H1 (cell line): ENCODE data around the gene RFNG. TPM values are rescaled to one million over a fixed set of nuclear protein-coding genes. Genes with fewer than 3 reads are reported as not detected.

Source experiments
- CTCF ChIA-PET: fragments of 300-600 bp; sonication (Branson Sonifier 250); formaldehyde crosslinking; loops from one replicate; lab custom pipeline; 2021; ENCODE audit not compliant: partially characterized antibody; lab: Charles Lee
- POLR2A ChIA-PET: fragments of 300-600 bp; sonication (Branson Sonifier 250); formaldehyde crosslinking; loops from one replicate; lab custom pipeline; 2021; ENCODE audit warnings: inconsistent platforms; ENCODE audit not compliant: partially characterized antibody; lab: Charles Lee
- DNase-seq, 2 experiments: peaks; one replicate each; pipeline versions ENCODE4 v3.0.0 to v3.0.0-alpha.2; 2010 to 2022; ENCODE audit warnings: low spot score in 2 of 2, low read depth in 1 of 2, mixed read lengths in 1 of 2
- FAIRE-seq: peaks from 2 replicates; lab custom pipeline; 2011; peaks lifted over from hg19 to GRCh38; lab: Jason Lieb, UNC
- H2AFZ ChIP-seq: 2 replicates; pipeline ENCODE4 v1.8.1; 2012; ENCODE audit warnings: low read length, inconsistent platforms
- H2AK5ac ChIP-seq: 2 replicates; pipeline ENCODE4 v1.6.1; 2013; ENCODE audit warnings: low read depth, low read length
- H2BK120ac ChIP-seq: replicated peaks from 2 replicates; pipeline ENCODE3; 2013; ENCODE audit warnings: low read depth, low read length, inconsistent platforms
- H2BK12ac ChIP-seq: 2 replicates; pipeline ENCODE4 v1.6.1; 2013; ENCODE audit warnings: low read depth, low read length
- H2BK15ac ChIP-seq: 2 replicates; pipeline ENCODE4 v1.6.1; 2013; ENCODE audit warnings: low read length
- H2BK20ac ChIP-seq: 2 replicates; pipeline ENCODE4 v1.6.1; 2013; ENCODE audit warnings: low read length
- H2BK5ac ChIP-seq: 2 replicates; pipeline ENCODE4 v1.6.1; 2013; ENCODE audit warnings: low read depth, low read length
- H3K14ac ChIP-seq: 2 replicates; pipeline ENCODE4 v1.6.1; 2013; ENCODE audit warnings: inconsistent platforms; ENCODE audit not compliant: insufficient read length
- H3K18ac ChIP-seq: 2 replicates; pipeline ENCODE4 v1.6.1; 2013; ENCODE audit warnings: low read length; ENCODE audit errors: extremely low read depth
- H3K23ac ChIP-seq: 2 replicates; pipeline ENCODE4 v1.6.1; 2013; ENCODE audit warnings: inconsistent platforms; ENCODE audit not compliant: insufficient read length
- H3K23me2 ChIP-seq: 2 replicates; pipeline ENCODE4 v1.6.1; 2013; ENCODE audit warnings: low read depth, low read length
- H3K27ac ChIP-seq: 2 replicates; pipeline ENCODE4 v1.6.1; 2011; ENCODE audit warnings: low read depth, low read length, inconsistent platforms
- H3K27me3 ChIP-seq, 4 experiments: replicated peaks in 1 of 4; 1 replicate in 1 of 4; 2 replicates in 3 of 4; pipeline versions ENCODE4 v1.6.1 to v1.8.1; 2011 to 2013; ENCODE audit warnings: low read length in 3 of 4, mild to moderate bottlenecking in 3 of 4, inconsistent platforms in 2 of 4, mixed read lengths in 2 of 4, moderate library complexity in 1 of 4; ENCODE audit not compliant: control insufficient read depth in 3 of 4, insufficient read depth in 3 of 4; ENCODE audit errors: extremely low read depth in 1 of 4
- H3K36me3 ChIP-seq, 4 experiments: 2 replicates each; pipeline versions ENCODE4 v1.6.1 to v1.8.1; 2011 to 2013; ENCODE audit warnings: mild to moderate bottlenecking in 4 of 4, low read length in 3 of 4, moderate library complexity in 2 of 4, control low read depth in 1 of 4, inconsistent platforms in 1 of 4; ENCODE audit not compliant: insufficient read depth in 4 of 4, control insufficient read depth in 2 of 4
- H3K4ac ChIP-seq: replicated peaks from 2 replicates; pipeline ENCODE3; 2013; ENCODE audit warnings: low read length, low read depth, mixed read lengths, inconsistent platforms; ENCODE audit not compliant: insufficient read length
- H3K4me1 ChIP-seq, 4 experiments: replicated peaks in 1 of 4; 1 replicate in 1 of 4; 2 replicates in 3 of 4; pipeline versions ENCODE4 v1.6.1 to v1.8.1; 2011 to 2013; ENCODE audit warnings: low read length in 3 of 4, inconsistent platforms in 2 of 4, mixed read lengths in 1 of 4; ENCODE audit not compliant: insufficient read depth in 4 of 4, control insufficient read depth in 3 of 4
- H3K4me2 ChIP-seq, 2 experiments: 2 replicates each; pipeline versions ENCODE4 v1.6.1 to v1.8.1; 2011 to 2013; ENCODE audit warnings: low read depth in 2 of 2, low read length in 2 of 2, control low read depth in 1 of 2, inconsistent platforms in 1 of 2, mild to moderate bottlenecking in 1 of 2; ENCODE audit not compliant: insufficient read depth in 1 of 2
- H3K4me3 ChIP-seq, 4 experiments: fragments of 200-600, 300-600 bp in 1 of 4; sonication (generic), shearing (Covaris generic), sonication (Bioruptor Twin) in 1 of 4; 2 replicates each; pipeline versions ENCODE4 v1.5.1 to v1.8.1; 2011 to 2016; ENCODE audit warnings: low read length in 4 of 4, low read depth in 3 of 4, control low read depth in 2 of 4, inconsistent platforms in 2 of 4, mild to moderate bottlenecking in 2 of 4, mixed read lengths in 1 of 4, moderate library complexity in 1 of 4; ENCODE audit not compliant: insufficient read depth in 2 of 4; ENCODE audit errors: extremely low read depth in 1 of 4
- H3K56ac ChIP-seq: replicated peaks from 2 replicates; pipeline ENCODE3; 2013; ENCODE audit warnings: low read depth, mild to moderate bottlenecking, mixed read lengths, low read length, inconsistent platforms; ENCODE audit not compliant: insufficient read length
- H3K79me1 ChIP-seq: 2 replicates; pipeline ENCODE4 v1.6.1; 2013; ENCODE audit warnings: low read depth, low read length, control low read depth
- H3K79me2 ChIP-seq, 2 experiments: 2 replicates each; pipeline versions ENCODE4 v1.6.1 to v1.8.1; 2012 to 2013; ENCODE audit warnings: low read length in 2 of 2, mild to moderate bottlenecking in 2 of 2, inconsistent platforms in 1 of 2; ENCODE audit not compliant: insufficient read depth in 2 of 2, control insufficient read depth in 1 of 2
- H3K9ac ChIP-seq, 4 experiments: replicated peaks in 1 of 4; 1 replicate in 1 of 4; 2 replicates in 3 of 4; pipeline versions ENCODE4 v1.6.1 to v1.8.1; 2011 to 2013; ENCODE audit warnings: low read depth in 3 of 4, low read length in 3 of 4, control low read depth in 2 of 4, mild to moderate bottlenecking in 2 of 4, moderate library complexity in 2 of 4, inconsistent platforms in 1 of 4; ENCODE audit errors: extremely low read depth in 1 of 4
- H3K9me3 ChIP-seq, 2 experiments: 2 replicates each; pipeline versions ENCODE4 v1.6.1 to v1.8.1; 2012 to 2013; ENCODE audit warnings: mild to moderate bottlenecking in 2 of 2, moderate library complexity in 2 of 2, control low read depth in 1 of 2, inconsistent platforms in 1 of 2, low read depth in 1 of 2, low read length in 1 of 2, mixed read lengths in 1 of 2; ENCODE audit not compliant: insufficient read depth in 2 of 2
- H4K20me1 ChIP-seq, 2 experiments: replicated peaks in 1 of 2; 2 replicates each; pipeline versions ENCODE3 to v1.8.1; 2011 to 2013; ENCODE audit warnings: inconsistent platforms in 2 of 2, low read length in 2 of 2, mild to moderate bottlenecking in 1 of 2; ENCODE audit not compliant: insufficient read depth in 2 of 2, control insufficient read depth in 1 of 2
- H4K5ac ChIP-seq: 2 replicates; pipeline ENCODE4 v1.6.1; 2013; ENCODE audit warnings: low read length, low read depth, mixed read lengths, inconsistent platforms; ENCODE audit not compliant: insufficient read length
- H4K8ac ChIP-seq: 2 replicates; pipeline ENCODE4 v1.8.0; 2013; ENCODE audit warnings: mild to moderate bottlenecking, moderate library complexity, low read length, inconsistent platforms; ENCODE audit not compliant: insufficient read depth; ENCODE audit errors: extremely low read depth
- H4K91ac ChIP-seq: replicated peaks from 2 replicates; pipeline ENCODE3; 2013; ENCODE audit warnings: low read length, mixed read lengths, inconsistent platforms; ENCODE audit not compliant: insufficient read length
- EZH2 ChIP-seq: fragments of 200-600 bp; sonication (generic); IDR thresholded peaks from 2 replicates; pipeline ENCODE4 v1.7.1; 2012; ENCODE audit warnings: low read depth, mild to moderate bottlenecking, moderate library complexity, low read length, inconsistent platforms; ENCODE audit not compliant: severe bottlenecking
- GABPA ChIP-seq: IDR thresholded peaks from 2 replicates; pipeline ENCODE4 v1.6.1; 2011; ENCODE audit warnings: mild to moderate bottlenecking, low read length, moderate library complexity, borderline replicate concordance; ENCODE audit not compliant: insufficient read depth
- HDAC2 ChIP-seq, 2 experiments: fragments of 300-600 bp in 1 of 2; sonication (generic) in 1 of 2; IDR thresholded peaks; 2 replicates each; pipeline ENCODE4 v1.6.1; 2011 to 2012; ENCODE audit warnings: low read depth in 2 of 2, low read length in 2 of 2, mild to moderate bottlenecking in 2 of 2, moderate library complexity in 2 of 2, borderline replicate concordance in 1 of 2, inconsistent platforms in 1 of 2
- RXRA ChIP-seq: IDR thresholded peaks from 2 replicates; pipeline ENCODE4 v1.6.1; 2011; ENCODE audit warnings: low read depth, mild to moderate bottlenecking, low read length, moderate library complexity; ENCODE audit not compliant: insufficient read depth
- SAP30 ChIP-seq: fragments of 300-600 bp; sonication (generic); IDR thresholded peaks from 2 replicates; pipeline ENCODE4 v1.7.1; 2012; ENCODE audit warnings: low read length, moderate library complexity, mild to moderate bottlenecking, inconsistent platforms; ENCODE audit not compliant: insufficient read depth, insufficient replicate concordance
- SIRT6 ChIP-seq: IDR thresholded peaks from one replicate; pipeline ENCODE4 v1.7.1; 2012; ENCODE audit warnings: low read length, inconsistent platforms
- WGBS, 2 experiments: shearing (Covaris generic) in 1 of 2; methylation state at CpG; one replicate each; pipeline versions ENCODE4 v1.1.6 to v1.1.7; 2013 to 2015; ENCODE audit warnings: low lambda C conversion rate in 2 of 2, mixed read lengths in 2 of 2, inconsistent platforms in 1 of 2, low coverage in 1 of 2, missing lambda C conversion rate in 1 of 2; ENCODE audit not compliant: insufficient replicate concordance in 2 of 2, insufficient coverage in 1 of 2, insufficient read length in 1 of 2; ENCODE audit errors: extremely low coverage in 1 of 2, missing lambda C conversion rate in 1 of 2; 5-methylcytosine and 5-hydroxymethylcytosine counted together
- polyA plus RNA-seq, 7 experiments: library from polyadenylated mRNA; depleted of rRNA in 3 of 7; stranded (reverse) in 5 of 7; unstranded in 2 of 7; fragments of >200 nt in 5 of 7; fragments of 200-250 nt in 2 of 7; gene quantifications; 1 replicate in 5 of 7; 2 replicates in 1 of 7; 4 replicates in 1 of 7; pipeline versions ENCODE4 v1.2.1 to v1.2.3, GENCODE V29; 2011 to 2013; ENCODE audit warnings: missing spikeins in 2 of 7, mixed read lengths in 2 of 7
- total RNA-seq: library from RNA; stranded (reverse); fragmentation: NEBNext Ultra II Directional; extraction: Animal tissue kit (Norgen Biotek cat#: 25700); gene quantifications from 2 replicates; pipeline ENCODE4 v1.2.1, GENCODE V29; 2021

RFNG gene
- total and polyA plus RNA-seq, 2 of the 8 experiments (the other 6 are each of a cell fraction or from before 2014, with no cell fraction given), result 26.7 to 28.4 TPM

DNA sequence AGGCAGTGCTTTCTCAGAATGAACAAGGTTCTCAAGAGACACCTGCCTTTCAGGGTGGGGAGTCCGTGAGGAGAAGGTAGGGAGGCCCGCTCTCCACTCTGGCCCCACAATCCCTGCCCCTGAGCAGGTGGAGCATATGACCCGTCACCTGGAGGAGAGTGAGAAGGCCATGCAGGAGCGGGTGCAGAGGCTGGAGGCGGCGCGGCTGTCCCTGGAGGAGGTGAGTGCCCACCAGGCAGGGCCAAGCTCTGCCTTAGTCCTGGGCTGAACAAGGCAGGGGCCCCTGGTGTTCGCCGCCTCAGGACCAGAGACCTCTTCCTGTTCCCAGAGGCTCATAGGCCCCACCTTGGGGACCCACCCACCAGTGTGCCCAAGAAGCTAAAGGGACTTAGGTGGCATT is 22.6 kb downstream of the RFNG start:
- H3K4me3 ChIP-seq, result no peak overlapping the region
- H3K56ac ChIP-seq, result no peak overlapping the region
- no peak overlapping the region for H3K4ac ChIP-seq
- no peak overlapping the region for H2BK120ac ChIP-seq
- no peak for FAIRE-seq
- H4K5ac ChIP-seq, result no peak overlapping the region
- peaks cover 0 to 15% of the 10 kb centered on the region in 2 experiments for H4K20me1 ChIP-seq
- H2AK5ac ChIP-seq, result no peak overlapping the region
- no peak overlapping the region for H3K18ac ChIP-seq
- DNase-seq, result no peak
- CTCF ChIA-PET, result interaction anchor here (0.5 to 3.1 kb wide), 12 partner anchors 9 to 1519 kb away, joined by 3 to 40 read pairs (median 11); partner anchors contain the start of genes DCXR and MAFG
- POLR2A ChIA-PET, result interaction anchor here (0.6 to 4.9 kb wide), 4 partner anchors 9 to 54 kb away, joined by 3 to 38 read pairs (median 18); partner anchors contain the start of gene GPS1
- H2AFZ ChIP-seq, result no peak overlapping the region
- H2BK20ac ChIP-seq, result no peak overlapping the region
- peaks cover 0 to 2% of the 10 kb centered on the region in 2 experiments; a peak in 1 of 4 replicates for H3K79me2 ChIP-seq
- no peak overlapping the region for H3K9ac ChIP-seq
- peaks cover 0 to 14% (median 2%) of the 10 kb centered on the region in 4 experiments; a peak in 5 of 7 replicates for H3K4me1 ChIP-seq
- 0 out of 2 replicates have a peak, but pooled peaks cover 3% of the 10 kb centered on the region for H3K79me1 ChIP-seq
- peaks cover 7% of the 10 kb centered on the region; the same call in 1 of the 2 replicates for H3K23me2 ChIP-seq
- no peak overlapping the region for H2BK12ac ChIP-seq
- H2BK15ac ChIP-seq, result no peak overlapping the region
- no peak overlapping the region for H3K23ac ChIP-seq
- WGBS, 2 experiments, result 95% methylated on average over 9 of the region's 9 CpGs; no CpG with 5 or more reads in 1 of the 2 experiments
- H4K8ac ChIP-seq, result no peak overlapping the region
- no peaks in the 10 kb centered on the region for H3K27me3 ChIP-seq
- no peak overlapping the region for H3K27ac ChIP-seq
- no peak overlapping the region for H2BK5ac ChIP-seq
- no peaks in the 10 kb centered on the region; a peak in 2 of 8 replicates for H3K36me3 ChIP-seq
- no peak overlapping the region for H4K91ac ChIP-seq
- TF ChIP-seq RXRA, result no peak
- TF ChIP-seq HDAC2 (IDR thresholded peaks at IDR 0.05; ENCODE audit: borderline replicate concordance in 1 of 2, low read depth in 2 of 2, low read length in 2 of 2), result no peak
- TF ChIP-seq GABPA, result no peak
- TF ChIP-seq SIRT6, result no peak
- no peak for TF ChIP-seq EZH2
- TF ChIP-seq SAP30, result no peak
- no peaks in the 10 kb centered on the region for H3K9me3 ChIP-seq
- no peak overlapping the region for H3K4me2 ChIP-seq
- H3K14ac ChIP-seq, result no peak overlapping the region
